HEK293 (cell line): ENCODE results near the gene ITGB4.

Experiments used
- CTCF ChIP-seq: fragments of 450-650 bp; formaldehyde crosslinking; IDR thresholded peaks from 2 replicates; pipeline ENCODE4 v1.5.1; 2016; ENCODE audit warnings: missing biosample characterization, missing genetic modification characterization
- PRDM1 ChIP-seq: fragments of 450-650 bp; formaldehyde crosslinking; IDR thresholded peaks from 2 replicates; pipeline ENCODE4; 2016; ENCODE audit warnings: missing biosample characterization, missing genetic modification characterization
- REST ChIP-seq: fragments of 450-650 bp; formaldehyde crosslinking; IDR thresholded peaks from 2 replicates; pipeline ENCODE4 v1.5.1; 2016; ENCODE audit warnings: missing biosample characterization, missing genetic modification characterization
- SETDB1 ChIP-seq: IDR thresholded peaks from one replicate; pipeline ENCODE4 v1.6.1; 2017; ENCODE audit warnings: mild to moderate bottlenecking, low read length, moderate library complexity, mixed read lengths; ENCODE audit not compliant: insufficient read length
- TCF7L2 ChIP-seq: IDR thresholded peaks from 2 replicates; pipeline ENCODE4 v1.6.1; 2011; ENCODE audit warnings: low read depth, mild to moderate bottlenecking, inconsistent platforms, low read length, moderate library complexity, borderline replicate concordance
- YY1 ChIP-seq: fragments of 450-650 bp; formaldehyde crosslinking; IDR thresholded peaks from 2 replicates; pipeline ENCODE4 v1.5.1; 2018; ENCODE audit warnings: missing biosample characterization, missing genetic modification characterization
- ZBTB17 ChIP-seq: fragments of 450-650 bp; formaldehyde crosslinking; IDR thresholded peaks from 2 replicates; pipeline ENCODE4 v1.5.1; 2016; ENCODE audit warnings: missing biosample characterization, missing genetic modification characterization
- ZBTB21 ChIP-seq: fragments of 450-650 bp; formaldehyde crosslinking; IDR thresholded peaks from 2 replicates; pipeline ENCODE4 v1.5.1; 2017; ENCODE audit warnings: missing biosample characterization, missing genetic modification characterization
- ZBTB8A ChIP-seq: fragments of 450-650 bp; formaldehyde crosslinking; IDR thresholded peaks from 2 replicates; pipeline ENCODE4 v1.5.1; 2016; ENCODE audit warnings: missing biosample characterization, missing genetic modification characterization
- ZNF132 ChIP-seq: fragments of 450-650 bp; formaldehyde crosslinking; IDR thresholded peaks from 2 replicates; pipeline ENCODE4 v1.5.1; 2017; ENCODE audit warnings: missing biosample characterization, missing genetic modification characterization, borderline replicate concordance
- ZNF248 ChIP-seq: fragments of 450-650 bp; formaldehyde crosslinking; IDR thresholded peaks from 2 replicates; pipeline ENCODE4 v1.5.1; 2017; ENCODE audit warnings: missing biosample characterization, missing genetic modification characterization
- ZNF449 ChIP-seq: fragments of 450-650 bp; formaldehyde crosslinking; IDR thresholded peaks from 2 replicates; pipeline ENCODE4 v1.5.1; 2017; ENCODE audit warnings: missing biosample characterization, mild to moderate bottlenecking, missing genetic modification characterization, moderate library complexity
- ZNF521 ChIP-seq: fragments of 450-650 bp; formaldehyde crosslinking; IDR thresholded peaks from 2 replicates; pipeline ENCODE4 v1.5.1; 2017; ENCODE audit warnings: missing biosample characterization, mild to moderate bottlenecking, missing genetic modification characterization

DNA sequence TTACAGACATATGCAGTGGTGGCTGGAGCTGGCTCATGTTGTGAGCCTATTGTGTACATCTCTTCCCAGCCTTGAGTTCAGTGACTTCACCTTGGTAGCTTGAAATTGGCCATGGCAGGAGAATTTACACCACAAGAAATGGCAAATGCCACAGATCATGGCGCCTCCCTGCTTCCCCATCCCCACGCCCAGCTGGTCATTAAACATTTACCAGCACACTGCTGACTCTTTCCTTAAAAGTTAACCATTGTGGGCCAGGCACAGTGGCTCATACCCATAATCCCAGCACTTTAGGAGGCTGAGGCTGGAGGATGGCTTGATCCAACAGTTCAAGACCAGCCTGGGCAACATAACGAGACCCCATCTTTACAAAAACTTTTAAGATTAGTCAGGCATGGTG is 22.6 kb upstream of the ITGB4 start:
- no peak for TF ChIP-seq CTCF
- no peak for TF ChIP-seq ZNF521 (tag by site-specific recombination)
- TF ChIP-seq ZNF248 = no peak
- TF ChIP-seq ZBTB17 = no peak
- TF ChIP-seq ZNF449 = no peak
- no peak for TF ChIP-seq YY1 (tag by site-specific recombination)
- TF ChIP-seq TCF7L2 = no peak
- no peak for TF ChIP-seq ZBTB8A (tag by site-specific recombination)
- no peak for TF ChIP-seq PRDM1
- no peak for TF ChIP-seq SETDB1
- TF ChIP-seq REST (tag by site-specific recombination) = no peak
- TF ChIP-seq ZNF132 = no peak
- no peak for TF ChIP-seq ZBTB21 (tag by site-specific recombination)
